ENCODE results near the gene MEGF8. TPM values are rescaled to one million over a fixed set of nuclear protein-coding genes. Genes with fewer than 3 reads are reported as not detected.

MEGF8 gene
- total and polyA plus RNA-seq, 2 donors (not counting 3 experiments of a cell fraction or from before 2014, with no cell fraction given) = 20.6 to 39.6 TPM

DNA sequence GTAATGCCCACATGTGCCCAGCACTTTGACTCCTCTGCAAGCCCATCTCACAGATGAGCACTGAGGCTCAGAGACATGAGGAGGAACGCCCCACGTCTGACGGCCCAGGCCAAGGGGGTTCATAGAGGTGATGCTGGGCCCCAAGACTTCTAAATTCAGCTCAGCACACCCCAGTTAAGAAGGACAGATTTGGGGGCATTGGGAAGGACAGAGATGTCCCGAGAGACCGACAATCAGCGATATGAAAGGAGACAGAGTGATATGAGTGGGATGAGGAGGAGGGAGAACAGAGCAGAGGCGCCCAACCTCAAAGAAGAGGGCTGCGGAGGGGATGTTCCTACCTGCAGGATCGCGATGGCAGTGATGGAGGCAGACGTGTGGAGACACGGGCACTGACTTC is 64.5 kb downstream of the MEGF8 start, which contains the start of gene CNFN:
Gene CNFN, minus strand, starts transcription at position 399 of the 400 bp plus-strand sequence. CDS start 1,260 bp downstream, outside the sequence.
- H3K36me3 ChIP-seq (ENCODE audit: control insufficient read depth in 2 of 2, extremely low read depth in 1 of 2, insufficient read depth in 2 of 2, low read length in 2 of 2) = no peaks in the 10 kb centered on the region
- TF ChIP-seq, protein P1, sequence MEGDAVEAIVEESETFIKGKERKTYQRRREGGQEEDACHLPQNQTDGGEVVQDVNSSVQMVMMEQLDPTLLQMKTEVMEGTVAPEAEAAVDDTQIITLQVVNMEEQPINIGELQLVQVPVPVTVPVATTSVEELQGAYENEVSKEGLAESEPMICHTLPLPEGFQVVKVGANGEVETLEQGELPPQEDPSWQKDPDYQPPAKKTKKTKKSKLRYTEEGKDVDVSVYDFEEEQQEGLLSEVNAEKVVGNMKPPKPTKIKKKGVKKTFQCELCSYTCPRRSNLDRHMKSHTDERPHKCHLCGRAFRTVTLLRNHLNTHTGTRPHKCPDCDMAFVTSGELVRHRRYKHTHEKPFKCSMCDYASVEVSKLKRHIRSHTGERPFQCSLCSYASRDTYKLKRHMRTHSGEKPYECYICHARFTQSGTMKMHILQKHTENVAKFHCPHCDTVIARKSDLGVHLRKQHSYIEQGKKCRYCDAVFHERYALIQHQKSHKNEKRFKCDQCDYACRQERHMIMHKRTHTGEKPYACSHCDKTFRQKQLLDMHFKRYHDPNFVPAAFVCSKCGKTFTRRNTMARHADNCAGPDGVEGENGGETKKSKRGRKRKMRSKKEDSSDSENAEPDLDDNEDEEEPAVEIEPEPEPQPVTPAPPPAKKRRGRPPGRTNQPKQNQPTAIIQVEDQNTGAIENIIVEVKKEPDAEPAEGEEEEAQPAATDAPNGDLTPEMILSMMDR (IDR thresholded peaks at IDR 0.05; ENCODE audit: extremely low read depth in 1 of 2, insufficient read depth in 1 of 2, low read depth in 1 of 2, low read length in 2 of 2) = no peak
- TF ChIP-seq POLR2AphosphoS5 (IDR thresholded peaks at IDR 0.05; ENCODE audit: insufficient read depth, low read depth, low read length) (no peak), EZH2 (IDR thresholded peaks at IDR 0.05; ENCODE audit: borderline replicate concordance, low read depth, low read length, severe bottlenecking) (no peak), POLR2A (IDR thresholded peaks at IDR 0.05; ENCODE audit: low read depth, low read length) (no peak), JUN (IDR thresholded peaks at IDR 0.05; ENCODE audit: borderline replicate concordance, insufficient read depth, insufficient read length, low read depth) (no peak), GATA2 (IDR thresholded peaks at IDR 0.05; ENCODE audit: insufficient read depth, insufficient read length, low read depth, low read length) (no peak), FOS (IDR thresholded peaks at IDR 0.05; ENCODE audit: borderline replicate concordance, insufficient read depth, low read length) (no peak), MYC (IDR thresholded peaks at IDR 0.05; ENCODE audit: low read depth, low read length) (no peak)
- TF ChIP-seq, protein P2, sequence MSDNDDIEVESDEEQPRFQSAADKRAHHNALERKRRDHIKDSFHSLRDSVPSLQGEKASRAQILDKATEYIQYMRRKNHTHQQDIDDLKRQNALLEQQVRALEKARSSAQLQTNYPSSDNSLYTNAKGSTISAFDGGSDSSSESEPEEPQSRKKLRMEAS (IDR thresholded peaks at IDR 0.05; ENCODE audit: insufficient read depth, insufficient read length) = no peak
- BruUV-seq (replicated peaks) = no TSS peak
- peaks cover 12 to 20% of the 10 kb centered on the region in 2 experiments for H3K27me3 ChIP-seq (ENCODE audit: control insufficient read depth in 2 of 2, insufficient read depth in 2 of 2, low read length in 2 of 2)
- no peak within 1 kb of the TSS for H2AFZ ChIP-seq (ENCODE audit: low read depth, low read length)
- H3K79me2 ChIP-seq (ENCODE audit: control insufficient read depth, insufficient read depth, low read length) = no peaks in the 10 kb centered on the region
- H3K4me2 ChIP-seq (ENCODE audit: insufficient read depth, low read length) = no peak within 1 kb of the TSS
- no peaks in the 10 kb centered on the region for H4K20me1 ChIP-seq (replicated peaks; ENCODE audit: control insufficient read depth, extremely low read depth, insufficient read depth, low read length)
- FAIRE-seq = no peak
- POLR2A ChIA-PET = interaction anchor here (0.6 kb wide), 1 partner anchor 1278 kb away, joined by 3 read pairs; no protein-coding TSS in a partner anchor
- intact Hi-C loops (cut with micrococcal nuclease) (no loop called here), dilution Hi-C loops (cut with MboI; ENCODE audit: extremely low pct_ligation_motif_present, low sequenced_read_pairs) (no loop called here)
- H3K4me3 ChIP-seq (replicated peaks in 1 of 3; ENCODE audit: insufficient read depth in 1 of 3, low read depth in 1 of 3, low read length in 3 of 3) = no peak within 1 kb of the TSS
- no peak for DNase-seq (ENCODE audit: low read depth, low spot score)
- H3K4me1 ChIP-seq (ENCODE audit: control insufficient read depth, extremely low read depth, insufficient read depth, low read length) = peaks cover 3% of the 10 kb centered on the region
- CTCF ChIA-PET = no interaction called here
- no peak within 1 kb of the TSS for H3K27ac ChIP-seq (ENCODE audit: insufficient read depth, low read depth, low read length)
- no peaks in the 10 kb centered on the region for H3K9me1 ChIP-seq (replicated peaks; ENCODE audit: control insufficient read depth, extremely low read depth, insufficient read depth, low read length)
- H3K9ac ChIP-seq (replicated peaks; ENCODE audit: extremely low read depth, insufficient read depth, low read length) = no peak within 1 kb of the TSS
- no peaks in the 10 kb centered on the region for H3K9me3 ChIP-seq (replicated peaks; ENCODE audit: control insufficient read depth, insufficient read depth, low read length)

All from endothelial cell of umbilical vein (primary cell).